PFSK-1 (cell line): ENCODE results near the gene CMTM4.

Experiments used
- POLR2AphosphoS5 ChIP-seq: IDR thresholded peaks from 2 replicates; pipeline ENCODE4 v1.6.1; 2012; ENCODE audit warnings: low read depth, mild to moderate bottlenecking, control low read depth, low read length, moderate library complexity
- SIN3A ChIP-seq: IDR thresholded peaks from 2 replicates; pipeline ENCODE4 v1.6.1; 2012; ENCODE audit warnings: mild to moderate bottlenecking, low read length, moderate library complexity, borderline replicate concordance; ENCODE audit not compliant: insufficient read depth
- TAF1 ChIP-seq: IDR thresholded peaks from 2 replicates; pipeline ENCODE4 v1.6.1; 2012; ENCODE audit warnings: low read length, control low read depth, borderline replicate concordance; ENCODE audit not compliant: insufficient read depth
- TF ChIP-seq, protein P1 (sequence below), 2 experiments: IDR thresholded peaks; 2 replicates each; pipeline versions ENCODE4 v1.6.1 to v1.8.0; 2011 to 2012; ENCODE audit warnings: low read depth in 2 of 2, low read length in 2 of 2, control low read depth in 1 of 2, inconsistent platforms in 1 of 2, mild to moderate bottlenecking in 1 of 2, moderate library complexity in 1 of 2; ENCODE audit not compliant: insufficient read depth in 1 of 2

DNA sequence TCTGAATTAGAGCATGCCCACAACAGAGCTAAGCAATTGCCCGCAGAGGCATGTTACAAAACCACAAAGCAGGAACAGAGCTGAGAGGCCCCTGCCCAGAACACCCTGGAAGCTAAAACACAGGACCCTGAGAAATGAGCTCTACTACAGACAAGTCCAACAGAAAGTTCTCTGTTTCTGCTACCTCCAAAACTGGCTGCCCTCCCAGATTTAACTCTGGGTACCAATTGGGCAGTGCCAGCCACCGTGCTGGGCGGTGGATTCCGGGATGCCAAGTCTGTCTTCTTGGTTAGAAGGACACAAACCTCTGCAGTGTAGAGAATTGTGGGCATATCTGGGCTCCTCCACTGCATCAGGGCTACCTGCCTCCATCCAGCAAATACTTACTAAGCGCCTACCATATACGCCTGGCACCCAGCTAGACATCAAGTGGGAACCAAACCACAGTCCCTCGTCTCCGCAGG lies 1.0 kb downstream of the CMTM4 start:
- TF ChIP-seq POLR2AphosphoS5 (no peak), TAF1 (no peak), SIN3A (no peak)
- TF ChIP-seq, protein P1, sequence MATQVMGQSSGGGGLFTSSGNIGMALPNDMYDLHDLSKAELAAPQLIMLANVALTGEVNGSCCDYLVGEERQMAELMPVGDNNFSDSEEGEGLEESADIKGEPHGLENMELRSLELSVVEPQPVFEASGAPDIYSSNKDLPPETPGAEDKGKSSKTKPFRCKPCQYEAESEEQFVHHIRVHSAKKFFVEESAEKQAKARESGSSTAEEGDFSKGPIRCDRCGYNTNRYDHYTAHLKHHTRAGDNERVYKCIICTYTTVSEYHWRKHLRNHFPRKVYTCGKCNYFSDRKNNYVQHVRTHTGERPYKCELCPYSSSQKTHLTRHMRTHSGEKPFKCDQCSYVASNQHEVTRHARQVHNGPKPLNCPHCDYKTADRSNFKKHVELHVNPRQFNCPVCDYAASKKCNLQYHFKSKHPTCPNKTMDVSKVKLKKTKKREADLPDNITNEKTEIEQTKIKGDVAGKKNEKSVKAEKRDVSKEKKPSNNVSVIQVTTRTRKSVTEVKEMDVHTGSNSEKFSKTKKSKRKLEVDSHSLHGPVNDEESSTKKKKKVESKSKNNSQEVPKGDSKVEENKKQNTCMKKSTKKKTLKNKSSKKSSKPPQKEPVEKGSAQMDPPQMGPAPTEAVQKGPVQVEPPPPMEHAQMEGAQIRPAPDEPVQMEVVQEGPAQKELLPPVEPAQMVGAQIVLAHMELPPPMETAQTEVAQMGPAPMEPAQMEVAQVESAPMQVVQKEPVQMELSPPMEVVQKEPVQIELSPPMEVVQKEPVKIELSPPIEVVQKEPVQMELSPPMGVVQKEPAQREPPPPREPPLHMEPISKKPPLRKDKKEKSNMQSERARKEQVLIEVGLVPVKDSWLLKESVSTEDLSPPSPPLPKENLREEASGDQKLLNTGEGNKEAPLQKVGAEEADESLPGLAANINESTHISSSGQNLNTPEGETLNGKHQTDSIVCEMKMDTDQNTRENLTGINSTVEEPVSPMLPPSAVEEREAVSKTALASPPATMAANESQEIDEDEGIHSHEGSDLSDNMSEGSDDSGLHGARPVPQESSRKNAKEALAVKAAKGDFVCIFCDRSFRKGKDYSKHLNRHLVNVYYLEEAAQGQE (IDR thresholded peaks at IDR 0.05; ENCODE audit: insufficient read depth in 1 of 2, low read depth in 2 of 2, low read length in 2 of 2) = no peak
